A549 (cell line): ENCODE data around the gene LAMP1.

ENCODE experiments used
- EP300 ChIP-seq, 2 experiments: fragments of >200 bp; sonication (Bioruptor Twin); formaldehyde crosslinking; IDR thresholded peaks; 2 replicates in 1 of 2; 3 replicates in 1 of 2; pipeline ENCODE4 v1.6.1; 2016 to 2017
- MAFK ChIP-seq: fragments of 450-650 bp; IDR thresholded peaks from 2 replicates; pipeline ENCODE4 v1.6.1; 2014; ENCODE audit not compliant: partially characterized antibody
- POLR2A ChIP-seq: IDR thresholded peaks from 2 replicates; pipeline ENCODE4 v1.6.1; 2012; ENCODE audit warnings: mild to moderate bottlenecking, low read length
- POLR2AphosphoS2 ChIP-seq: conservative IDR thresholded peaks from 2 replicates; pipeline ENCODE4 v1.6.1; 2012; ENCODE audit warnings: low read length, improper control_type of control experiment, inconsistent platforms
- REST ChIP-seq: fragments of 200-600 bp; sonication (generic); IDR thresholded peaks from 2 replicates; pipeline ENCODE4 v1.6.1; 2016; ENCODE audit warnings: antibody characterized with exemption, mild to moderate bottlenecking, moderate library complexity
- RFX5 ChIP-seq: fragments of 450-650 bp; IDR thresholded peaks from 2 replicates; pipeline ENCODE4 v1.7.1; 2014; ENCODE audit warnings: antibody characterized with exemption, mild to moderate bottlenecking, moderate library complexity
- ZC3H11A ChIP-seq: fragments of 450-650 bp; IDR thresholded peaks from 2 replicates; pipeline ENCODE4 v1.6.1; 2014; ENCODE audit warnings: antibody characterized with exemption, mild to moderate bottlenecking
- TF ChIP-seq, protein P1 (sequence below): fragments of >200 bp; sonication (Bioruptor Twin); formaldehyde crosslinking; IDR thresholded peaks from 3 replicates; pipeline ENCODE4 v1.5.1; 2016
- TF ChIP-seq, protein P2 (sequence below): fragments of 450-650 bp; IDR thresholded peaks from 2 replicates; pipeline ENCODE4 v1.6.1; 2014; ENCODE audit warnings: antibody characterized with exemption

DNA sequence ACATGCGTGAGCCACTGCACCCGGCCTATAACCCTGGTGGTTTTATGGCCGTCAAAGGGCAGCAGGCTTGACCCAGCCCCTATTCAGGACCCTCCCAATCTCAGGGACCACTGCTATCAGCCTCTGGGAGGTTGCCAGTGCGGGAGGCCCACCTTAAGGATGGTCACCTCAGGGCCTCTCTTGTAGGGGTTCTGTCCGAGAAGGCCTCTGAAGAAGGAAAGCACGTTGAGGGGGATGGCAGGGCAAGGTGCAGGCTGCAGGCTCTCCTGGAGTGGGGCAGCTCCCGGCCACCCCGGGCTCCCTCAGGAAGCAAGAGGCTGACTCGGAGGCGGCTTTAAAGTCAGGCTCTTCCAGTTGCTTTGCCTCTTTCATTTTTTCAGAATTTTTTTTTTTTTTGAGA lies 72.8 kb downstream of the LAMP1 start:
- TF ChIP-seq, protein P1, sequence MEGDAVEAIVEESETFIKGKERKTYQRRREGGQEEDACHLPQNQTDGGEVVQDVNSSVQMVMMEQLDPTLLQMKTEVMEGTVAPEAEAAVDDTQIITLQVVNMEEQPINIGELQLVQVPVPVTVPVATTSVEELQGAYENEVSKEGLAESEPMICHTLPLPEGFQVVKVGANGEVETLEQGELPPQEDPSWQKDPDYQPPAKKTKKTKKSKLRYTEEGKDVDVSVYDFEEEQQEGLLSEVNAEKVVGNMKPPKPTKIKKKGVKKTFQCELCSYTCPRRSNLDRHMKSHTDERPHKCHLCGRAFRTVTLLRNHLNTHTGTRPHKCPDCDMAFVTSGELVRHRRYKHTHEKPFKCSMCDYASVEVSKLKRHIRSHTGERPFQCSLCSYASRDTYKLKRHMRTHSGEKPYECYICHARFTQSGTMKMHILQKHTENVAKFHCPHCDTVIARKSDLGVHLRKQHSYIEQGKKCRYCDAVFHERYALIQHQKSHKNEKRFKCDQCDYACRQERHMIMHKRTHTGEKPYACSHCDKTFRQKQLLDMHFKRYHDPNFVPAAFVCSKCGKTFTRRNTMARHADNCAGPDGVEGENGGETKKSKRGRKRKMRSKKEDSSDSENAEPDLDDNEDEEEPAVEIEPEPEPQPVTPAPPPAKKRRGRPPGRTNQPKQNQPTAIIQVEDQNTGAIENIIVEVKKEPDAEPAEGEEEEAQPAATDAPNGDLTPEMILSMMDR = no peak
- TF ChIP-seq POLR2AphosphoS2 = no peak
- TF ChIP-seq REST = no peak
- TF ChIP-seq EP300 (IDR thresholded peaks at IDR 0.05) = no peak
- TF ChIP-seq, protein P2, sequence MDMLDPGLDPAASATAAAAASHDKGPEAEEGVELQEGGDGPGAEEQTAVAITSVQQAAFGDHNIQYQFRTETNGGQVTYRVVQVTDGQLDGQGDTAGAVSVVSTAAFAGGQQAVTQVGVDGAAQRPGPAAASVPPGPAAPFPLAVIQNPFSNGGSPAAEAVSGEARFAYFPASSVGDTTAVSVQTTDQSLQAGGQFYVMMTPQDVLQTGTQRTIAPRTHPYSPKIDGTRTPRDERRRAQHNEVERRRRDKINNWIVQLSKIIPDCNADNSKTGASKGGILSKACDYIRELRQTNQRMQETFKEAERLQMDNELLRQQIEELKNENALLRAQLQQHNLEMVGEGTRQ = no peak
- no peak for TF ChIP-seq RFX5
- no peak for TF ChIP-seq MAFK
- no peak for TF ChIP-seq POLR2A
- TF ChIP-seq ZC3H11A = no peak
